H1 (cell line): ENCODE data around the gene TRAF4. TPM values are rescaled to one million over a fixed set of nuclear protein-coding genes. Genes with fewer than 3 reads are reported as not detected.

Source experiments
- CTCF ChIA-PET: fragments of 300-600 bp; sonication (Branson Sonifier 250); formaldehyde crosslinking; loops from one replicate; lab custom pipeline; 2021; ENCODE audit not compliant: partially characterized antibody; lab: Charles Lee
- POLR2A ChIA-PET: fragments of 300-600 bp; sonication (Branson Sonifier 250); formaldehyde crosslinking; loops from one replicate; lab custom pipeline; 2021; ENCODE audit warnings: inconsistent platforms; ENCODE audit not compliant: partially characterized antibody; lab: Charles Lee
- DNase-seq, 2 experiments: peaks; one replicate each; pipeline versions ENCODE4 v3.0.0 to v3.0.0-alpha.2; 2010 to 2022; ENCODE audit warnings: low spot score in 2 of 2, low read depth in 1 of 2, mixed read lengths in 1 of 2
- FAIRE-seq: peaks from 2 replicates; lab custom pipeline; 2011; peaks lifted over from hg19 to GRCh38; lab: Jason Lieb, UNC
- H2AFZ ChIP-seq: 2 replicates; pipeline ENCODE4 v1.8.1; 2012; ENCODE audit warnings: low read length, inconsistent platforms
- H2AK5ac ChIP-seq: 2 replicates; pipeline ENCODE4 v1.6.1; 2013; ENCODE audit warnings: low read depth, low read length
- H2BK120ac ChIP-seq: replicated peaks from 2 replicates; pipeline ENCODE3; 2013; ENCODE audit warnings: low read depth, low read length, inconsistent platforms
- H2BK12ac ChIP-seq: 2 replicates; pipeline ENCODE4 v1.6.1; 2013; ENCODE audit warnings: low read depth, low read length
- H2BK15ac ChIP-seq: 2 replicates; pipeline ENCODE4 v1.6.1; 2013; ENCODE audit warnings: low read length
- H2BK20ac ChIP-seq: 2 replicates; pipeline ENCODE4 v1.6.1; 2013; ENCODE audit warnings: low read length
- H2BK5ac ChIP-seq: 2 replicates; pipeline ENCODE4 v1.6.1; 2013; ENCODE audit warnings: low read depth, low read length
- H3K14ac ChIP-seq: 2 replicates; pipeline ENCODE4 v1.6.1; 2013; ENCODE audit warnings: inconsistent platforms; ENCODE audit not compliant: insufficient read length
- H3K18ac ChIP-seq: 2 replicates; pipeline ENCODE4 v1.6.1; 2013; ENCODE audit warnings: low read length; ENCODE audit errors: extremely low read depth
- H3K23ac ChIP-seq: 2 replicates; pipeline ENCODE4 v1.6.1; 2013; ENCODE audit warnings: inconsistent platforms; ENCODE audit not compliant: insufficient read length
- H3K23me2 ChIP-seq: 2 replicates; pipeline ENCODE4 v1.6.1; 2013; ENCODE audit warnings: low read depth, low read length
- H3K27ac ChIP-seq: 2 replicates; pipeline ENCODE4 v1.6.1; 2011; ENCODE audit warnings: low read depth, low read length, inconsistent platforms
- H3K27me3 ChIP-seq, 4 experiments: replicated peaks in 1 of 4; 1 replicate in 1 of 4; 2 replicates in 3 of 4; pipeline versions ENCODE4 v1.6.1 to v1.8.1; 2011 to 2013; ENCODE audit warnings: low read length in 3 of 4, mild to moderate bottlenecking in 3 of 4, inconsistent platforms in 2 of 4, mixed read lengths in 2 of 4, moderate library complexity in 1 of 4; ENCODE audit not compliant: control insufficient read depth in 3 of 4, insufficient read depth in 3 of 4; ENCODE audit errors: extremely low read depth in 1 of 4
- H3K36me3 ChIP-seq, 4 experiments: 2 replicates each; pipeline versions ENCODE4 v1.6.1 to v1.8.1; 2011 to 2013; ENCODE audit warnings: mild to moderate bottlenecking in 4 of 4, low read length in 3 of 4, moderate library complexity in 2 of 4, control low read depth in 1 of 4, inconsistent platforms in 1 of 4; ENCODE audit not compliant: insufficient read depth in 4 of 4, control insufficient read depth in 2 of 4
- H3K4ac ChIP-seq: replicated peaks from 2 replicates; pipeline ENCODE3; 2013; ENCODE audit warnings: low read length, low read depth, mixed read lengths, inconsistent platforms; ENCODE audit not compliant: insufficient read length
- H3K4me1 ChIP-seq, 4 experiments: replicated peaks in 1 of 4; 1 replicate in 1 of 4; 2 replicates in 3 of 4; pipeline versions ENCODE4 v1.6.1 to v1.8.1; 2011 to 2013; ENCODE audit warnings: low read length in 3 of 4, inconsistent platforms in 2 of 4, mixed read lengths in 1 of 4; ENCODE audit not compliant: insufficient read depth in 4 of 4, control insufficient read depth in 3 of 4
- H3K4me2 ChIP-seq, 2 experiments: 2 replicates each; pipeline versions ENCODE4 v1.6.1 to v1.8.1; 2011 to 2013; ENCODE audit warnings: low read depth in 2 of 2, low read length in 2 of 2, control low read depth in 1 of 2, inconsistent platforms in 1 of 2, mild to moderate bottlenecking in 1 of 2; ENCODE audit not compliant: insufficient read depth in 1 of 2
- H3K4me3 ChIP-seq, 4 experiments: fragments of 200-600, 300-600 bp in 1 of 4; sonication (generic), shearing (Covaris generic), sonication (Bioruptor Twin) in 1 of 4; 2 replicates each; pipeline versions ENCODE4 v1.5.1 to v1.8.1; 2011 to 2016; ENCODE audit warnings: low read length in 4 of 4, low read depth in 3 of 4, control low read depth in 2 of 4, inconsistent platforms in 2 of 4, mild to moderate bottlenecking in 2 of 4, mixed read lengths in 1 of 4, moderate library complexity in 1 of 4; ENCODE audit not compliant: insufficient read depth in 2 of 4; ENCODE audit errors: extremely low read depth in 1 of 4
- H3K56ac ChIP-seq: replicated peaks from 2 replicates; pipeline ENCODE3; 2013; ENCODE audit warnings: low read depth, mild to moderate bottlenecking, mixed read lengths, low read length, inconsistent platforms; ENCODE audit not compliant: insufficient read length
- H3K79me1 ChIP-seq: 2 replicates; pipeline ENCODE4 v1.6.1; 2013; ENCODE audit warnings: low read depth, low read length, control low read depth
- H3K79me2 ChIP-seq, 2 experiments: 2 replicates each; pipeline versions ENCODE4 v1.6.1 to v1.8.1; 2012 to 2013; ENCODE audit warnings: low read length in 2 of 2, mild to moderate bottlenecking in 2 of 2, inconsistent platforms in 1 of 2; ENCODE audit not compliant: insufficient read depth in 2 of 2, control insufficient read depth in 1 of 2
- H3K9ac ChIP-seq, 4 experiments: replicated peaks in 1 of 4; 1 replicate in 1 of 4; 2 replicates in 3 of 4; pipeline versions ENCODE4 v1.6.1 to v1.8.1; 2011 to 2013; ENCODE audit warnings: low read depth in 3 of 4, low read length in 3 of 4, control low read depth in 2 of 4, mild to moderate bottlenecking in 2 of 4, moderate library complexity in 2 of 4, inconsistent platforms in 1 of 4; ENCODE audit errors: extremely low read depth in 1 of 4
- H3K9me3 ChIP-seq, 2 experiments: 2 replicates each; pipeline versions ENCODE4 v1.6.1 to v1.8.1; 2012 to 2013; ENCODE audit warnings: mild to moderate bottlenecking in 2 of 2, moderate library complexity in 2 of 2, control low read depth in 1 of 2, inconsistent platforms in 1 of 2, low read depth in 1 of 2, low read length in 1 of 2, mixed read lengths in 1 of 2; ENCODE audit not compliant: insufficient read depth in 2 of 2
- H4K20me1 ChIP-seq, 2 experiments: replicated peaks in 1 of 2; 2 replicates each; pipeline versions ENCODE3 to v1.8.1; 2011 to 2013; ENCODE audit warnings: inconsistent platforms in 2 of 2, low read length in 2 of 2, mild to moderate bottlenecking in 1 of 2; ENCODE audit not compliant: insufficient read depth in 2 of 2, control insufficient read depth in 1 of 2
- H4K5ac ChIP-seq: 2 replicates; pipeline ENCODE4 v1.6.1; 2013; ENCODE audit warnings: low read length, low read depth, mixed read lengths, inconsistent platforms; ENCODE audit not compliant: insufficient read length
- H4K8ac ChIP-seq: 2 replicates; pipeline ENCODE4 v1.8.0; 2013; ENCODE audit warnings: mild to moderate bottlenecking, moderate library complexity, low read length, inconsistent platforms; ENCODE audit not compliant: insufficient read depth; ENCODE audit errors: extremely low read depth
- H4K91ac ChIP-seq: replicated peaks from 2 replicates; pipeline ENCODE3; 2013; ENCODE audit warnings: low read length, mixed read lengths, inconsistent platforms; ENCODE audit not compliant: insufficient read length
- BRCA1 ChIP-seq: IDR thresholded peaks from 2 replicates; pipeline ENCODE4 v1.6.1; 2012; ENCODE audit warnings: low read depth, low read length, improper control_type of control experiment
- CHD1 ChIP-seq: IDR thresholded peaks from 2 replicates; pipeline ENCODE4 v1.6.1; 2012; ENCODE audit warnings: low read depth, low read length, improper control_type of control experiment
- CREB1 ChIP-seq: IDR thresholded peaks from 2 replicates; pipeline ENCODE4 v1.6.1; 2012; ENCODE audit warnings: inconsistent platforms
- EGR1 ChIP-seq: IDR thresholded peaks from 2 replicates; pipeline ENCODE4 v1.6.1; 2011; ENCODE audit warnings: low read depth, low read length, borderline replicate concordance
- FOSL1 ChIP-seq: IDR thresholded peaks from 2 replicates; pipeline ENCODE4 v1.6.1; 2011; ENCODE audit warnings: mild to moderate bottlenecking, low read depth, low read length, moderate library complexity; ENCODE audit not compliant: insufficient read depth
- MAFK ChIP-seq: IDR thresholded peaks from 2 replicates; pipeline ENCODE4 v1.6.1; 2012; ENCODE audit warnings: low read depth, mild to moderate bottlenecking, improper control_type of control experiment, low read length
- POLR2AphosphoS5 ChIP-seq: IDR thresholded peaks from 2 replicates; pipeline ENCODE4 v1.6.1; 2011; ENCODE audit warnings: low read depth, low read length
- SAP30 ChIP-seq: fragments of 300-600 bp; sonication (generic); IDR thresholded peaks from 2 replicates; pipeline ENCODE4 v1.7.1; 2012; ENCODE audit warnings: low read length, moderate library complexity, mild to moderate bottlenecking, inconsistent platforms; ENCODE audit not compliant: insufficient read depth, insufficient replicate concordance
- SIN3A ChIP-seq, 2 experiments: IDR thresholded peaks in 1 of 2; conservative IDR thresholded peaks in 1 of 2; 2 replicates each; pipeline ENCODE4 v1.6.1; 2011 to 2012; ENCODE audit warnings: low read length in 2 of 2, improper control_type of control experiment in 1 of 2, low read depth in 1 of 2, mild to moderate bottlenecking in 1 of 2
- SIRT6 ChIP-seq: IDR thresholded peaks from one replicate; pipeline ENCODE4 v1.7.1; 2012; ENCODE audit warnings: low read length, inconsistent platforms
- SIX5 ChIP-seq: IDR thresholded peaks from 2 replicates; pipeline ENCODE4 v1.6.1; 2011; ENCODE audit warnings: mild to moderate bottlenecking, low read depth, low read length
- SP2 ChIP-seq: IDR thresholded peaks from 2 replicates; pipeline ENCODE4 v1.6.1; 2012; ENCODE audit warnings: mild to moderate bottlenecking, low read length, inconsistent platforms
- SRF ChIP-seq: IDR thresholded peaks from 2 replicates; pipeline ENCODE4 v1.6.1; 2011; ENCODE audit warnings: mild to moderate bottlenecking, low read depth, low read length, moderate library complexity
- WGBS, 2 experiments: shearing (Covaris generic) in 1 of 2; methylation state at CpG; one replicate each; pipeline versions ENCODE4 v1.1.6 to v1.1.7; 2013 to 2015; ENCODE audit warnings: low lambda C conversion rate in 2 of 2, mixed read lengths in 2 of 2, inconsistent platforms in 1 of 2, low coverage in 1 of 2, missing lambda C conversion rate in 1 of 2; ENCODE audit not compliant: insufficient replicate concordance in 2 of 2, insufficient coverage in 1 of 2, insufficient read length in 1 of 2; ENCODE audit errors: extremely low coverage in 1 of 2, missing lambda C conversion rate in 1 of 2; 5-methylcytosine and 5-hydroxymethylcytosine counted together
- polyA plus RNA-seq, 7 experiments: library from polyadenylated mRNA; depleted of rRNA in 3 of 7; stranded (reverse) in 5 of 7; unstranded in 2 of 7; fragments of >200 nt in 5 of 7; fragments of 200-250 nt in 2 of 7; gene quantifications; 1 replicate in 5 of 7; 2 replicates in 1 of 7; 4 replicates in 1 of 7; pipeline versions ENCODE4 v1.2.1 to v1.2.3, GENCODE V29; 2011 to 2013; ENCODE audit warnings: missing spikeins in 2 of 7, mixed read lengths in 2 of 7
- total RNA-seq: library from RNA; stranded (reverse); fragmentation: NEBNext Ultra II Directional; extraction: Animal tissue kit (Norgen Biotek cat#: 25700); gene quantifications from 2 replicates; pipeline ENCODE4 v1.2.1, GENCODE V29; 2021

Gene TRAF4
- total and polyA plus RNA-seq, 2 of the 8 experiments (the other 6 are each of a cell fraction or from before 2014, with no cell fraction given) = 167 to 170 TPM

- FAIRE-seq = no peak
- TF ChIP-seq EGR1 = no peak
- no peak for TF ChIP-seq MAFK
- no peak for TF ChIP-seq SRF
- no peak for TF ChIP-seq BRCA1
- TF ChIP-seq SAP30 = no peak
- TF ChIP-seq SIX5 = no peak
- TF ChIP-seq CREB1 = no peak
- TF ChIP-seq FOSL1 = no peak
- no peak for TF ChIP-seq SIRT6
- no peak for TF ChIP-seq POLR2AphosphoS5
- no peak for TF ChIP-seq SIN3A (conservative IDR thresholded peaks at IDR 0.05 in 1 of 2, IDR thresholded peaks at IDR 0.05 in 1 of 2; ENCODE audit: low read depth in 1 of 2, low read length in 2 of 2)
- TF ChIP-seq SP2 = no peak
- no peak for TF ChIP-seq CHD1
Observed at GRCh38 chr17:28763137-28763799, 19.5 kb downstream of the TRAF4 start.

More at GRCh38 chr17:28763137-28763799, 19.5 kb downstream of the TRAF4 start:
- H3K4ac ChIP-seq = peak overlapping the region; percentile 1
- no peaks in the 10 kb centered on the region for H3K9me3 ChIP-seq
- peak overlapping the region; percentile 29; the same call in 1 of the 2 replicates for H2BK5ac ChIP-seq
- H2BK120ac ChIP-seq = no peak overlapping the region
- peak overlapping the region; percentile 76 for H4K91ac ChIP-seq
- H2AFZ ChIP-seq = no peak overlapping the region
- no peak overlapping the region for H4K8ac ChIP-seq
- H3K4me3 ChIP-seq = no peak overlapping the region
- DNase-seq = no peak
- peaks cover 2% of the 10 kb centered on the region; the same call in 1 of the 2 replicates for H3K79me1 ChIP-seq
- H3K23me2 ChIP-seq = no peaks in the 10 kb centered on the region
- 90% methylated on average over 1 of the region's 1 CpG; no CpG with 5 or more reads in 1 of the 2 experiments for WGBS, 2 experiments
- peak overlapping the region; percentile 68; the same call in 1 of the 2 replicates for H2AK5ac ChIP-seq
- peak overlapping the region; percentile 76; the same call in 1 of the 2 replicates for H2BK12ac ChIP-seq
- no peak overlapping the region for H3K4me2 ChIP-seq
- ChIA-PET POLR2A (interaction anchor here (0.7 to 11.4 kb wide), 16 partner anchors 15 to 134 kb away, joined by 3 to 240 read pairs (median 4); partner anchors contain the start of genes FLOT2, TLCD1 and TRAF4), CTCF (interaction anchor here (0.6 to 7.3 kb wide), 55 partner anchors 10 to 1163 kb away, joined by 3 to 134 read pairs (median 7); partner anchors contain the start of genes DHRS13, FAM222B, FLOT2 and NEK8)
- no peak overlapping the region for H3K14ac ChIP-seq
- H4K5ac ChIP-seq = no peak overlapping the region
- no peak overlapping the region for H3K23ac ChIP-seq
- peaks cover 0 to 10% of the 10 kb centered on the region in 2 experiments; a peak in 1 of 4 replicates for H3K79me2 ChIP-seq
- peaks cover 0 to 4% of the 10 kb centered on the region in 2 experiments for H4K20me1 ChIP-seq
- peak overlapping the region; percentile 98 for H2BK20ac ChIP-seq
- H3K27ac ChIP-seq = no peak overlapping the region
- H3K9ac ChIP-seq = no peak overlapping the region
- peak overlapping the region; percentile 95; the same call in 1 of the 2 replicates for H2BK15ac ChIP-seq
- H3K27me3 ChIP-seq = no peaks in the 10 kb centered on the region
- peaks cover 14 to 33% (median 25%) of the 10 kb centered on the region in 4 experiments; a peak in 7 of 8 replicates for H3K36me3 ChIP-seq
- H3K56ac ChIP-seq = no peak overlapping the region
- H3K18ac ChIP-seq = peak overlapping the region; percentile 20; the same call in 1 of the 2 replicates
- peaks cover 9 to 25% (median 18%) of the 10 kb centered on the region in 4 experiments for H3K4me1 ChIP-seq
